Coronary artery (tissue), 2 donors: Measurements from ENCODE around the gene LRRC36.
A peak's percentile ranks its signal among the peaks of the same experiment; 100 is the strongest.

Experiments used
- DNase-seq: peaks from one replicate; pipeline ENCODE4 v3.0.0-alpha.2; 2017; ENCODE audit warnings: low spot score
- H3K27ac ChIP-seq, 2 donors: fragments of 200-600 bp; sonication (generic); one replicate each; pipeline ENCODE4 v1.5.1; 2016 to 2019
- H3K4me3 ChIP-seq: fragments of 200-600 bp; sonication (generic); 2 replicates; pipeline ENCODE4 v1.5.1; 2016; ENCODE audit warnings: mild to moderate bottlenecking, moderate library complexity
- TF ChIP-seq, protein P1 (sequence below): fragments of 200-600 bp; sonication (generic); IDR thresholded peaks from one replicate; pipeline ENCODE4 v1.5.1; 2019; ENCODE audit warnings: antibody characterized with exemption

Gene LRRC36

DNA sequence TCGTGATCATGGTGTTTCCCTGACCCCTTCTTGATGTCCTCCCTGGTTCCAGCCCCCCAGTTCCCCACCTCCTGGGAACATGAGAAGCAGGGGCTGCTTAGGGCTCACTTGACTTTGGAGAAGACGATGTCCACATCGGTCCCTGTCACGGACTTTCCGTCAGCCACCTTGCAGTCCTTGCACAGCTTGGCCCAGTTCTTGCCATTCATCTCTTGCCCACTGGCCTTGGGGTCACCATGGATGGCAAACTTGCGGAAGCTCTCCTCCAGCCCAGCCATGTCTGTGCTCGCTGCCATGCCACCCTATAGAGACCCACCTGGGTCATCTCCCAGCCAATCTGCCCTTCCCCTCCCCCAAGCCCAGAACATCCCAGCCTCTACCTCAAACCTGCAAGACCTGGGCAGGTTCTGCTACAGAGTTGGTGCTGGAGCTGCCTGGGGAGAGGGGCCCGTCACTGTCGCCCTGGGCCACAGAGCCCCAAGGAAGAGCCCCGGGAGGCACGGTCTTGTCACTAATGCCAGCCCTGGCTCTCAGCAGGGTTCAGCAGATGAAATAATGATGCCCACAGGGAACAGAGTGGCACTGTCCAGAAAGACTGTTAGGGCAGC, 64.3 kb downstream of the LRRC36 start:
- TF ChIP-seq, protein P1, sequence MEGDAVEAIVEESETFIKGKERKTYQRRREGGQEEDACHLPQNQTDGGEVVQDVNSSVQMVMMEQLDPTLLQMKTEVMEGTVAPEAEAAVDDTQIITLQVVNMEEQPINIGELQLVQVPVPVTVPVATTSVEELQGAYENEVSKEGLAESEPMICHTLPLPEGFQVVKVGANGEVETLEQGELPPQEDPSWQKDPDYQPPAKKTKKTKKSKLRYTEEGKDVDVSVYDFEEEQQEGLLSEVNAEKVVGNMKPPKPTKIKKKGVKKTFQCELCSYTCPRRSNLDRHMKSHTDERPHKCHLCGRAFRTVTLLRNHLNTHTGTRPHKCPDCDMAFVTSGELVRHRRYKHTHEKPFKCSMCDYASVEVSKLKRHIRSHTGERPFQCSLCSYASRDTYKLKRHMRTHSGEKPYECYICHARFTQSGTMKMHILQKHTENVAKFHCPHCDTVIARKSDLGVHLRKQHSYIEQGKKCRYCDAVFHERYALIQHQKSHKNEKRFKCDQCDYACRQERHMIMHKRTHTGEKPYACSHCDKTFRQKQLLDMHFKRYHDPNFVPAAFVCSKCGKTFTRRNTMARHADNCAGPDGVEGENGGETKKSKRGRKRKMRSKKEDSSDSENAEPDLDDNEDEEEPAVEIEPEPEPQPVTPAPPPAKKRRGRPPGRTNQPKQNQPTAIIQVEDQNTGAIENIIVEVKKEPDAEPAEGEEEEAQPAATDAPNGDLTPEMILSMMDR = no peak
- no peak overlapping the region for H3K27ac ChIP-seq
- DNase-seq = no peak
- H3K4me3 ChIP-seq = no peak overlapping the region

DNA sequence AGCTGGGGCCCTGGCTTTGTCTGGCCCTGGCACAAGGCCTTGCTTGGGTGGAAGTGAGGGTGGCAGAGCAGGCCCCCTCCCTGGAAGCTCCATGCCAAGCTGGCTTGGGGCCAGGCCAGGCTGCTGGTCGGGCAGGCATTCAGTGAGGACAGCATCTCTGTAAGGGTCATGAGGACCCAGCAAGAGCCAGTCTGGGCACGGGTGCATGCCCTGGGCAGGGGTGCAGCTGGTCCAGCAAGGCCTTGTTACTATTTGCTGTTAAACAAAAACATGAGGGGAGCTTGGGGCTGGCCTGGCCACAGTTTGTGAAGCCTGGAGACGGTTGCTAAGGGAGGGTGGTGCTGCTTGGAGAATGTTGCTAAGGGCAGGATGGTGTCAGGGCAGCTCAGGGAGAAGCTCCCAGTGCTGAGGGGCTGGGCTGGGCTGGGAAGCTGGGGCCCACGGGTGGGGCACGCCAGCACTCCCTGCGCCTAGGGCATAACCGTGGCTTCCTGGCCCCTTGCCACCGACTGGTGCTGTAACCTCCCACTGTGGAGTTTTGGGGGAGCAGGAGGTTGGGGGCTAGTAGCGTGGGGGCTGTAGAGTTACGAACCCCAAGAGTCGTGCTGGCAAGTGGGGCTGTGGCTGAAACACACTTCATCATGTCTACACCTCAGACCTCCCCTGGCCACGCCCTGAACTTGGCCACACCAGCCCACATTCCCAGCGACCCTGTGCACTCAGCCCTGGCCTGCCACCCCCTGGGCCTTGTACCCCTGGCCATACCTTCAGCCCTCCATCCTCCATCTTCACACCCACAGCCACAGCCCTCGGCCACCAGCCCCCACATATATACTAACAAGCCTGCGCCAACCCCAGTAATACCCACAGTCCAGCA, 65.0 kb downstream of the LRRC36 start:
- no peak for DNase-seq
- H3K27ac ChIP-seq = peak overlapping the region in 1 of 2 donors; percentile 74
- peak overlapping the region; percentile 68 for H3K4me3 ChIP-seq
- TF ChIP-seq, protein P1 = no peak

DNA sequence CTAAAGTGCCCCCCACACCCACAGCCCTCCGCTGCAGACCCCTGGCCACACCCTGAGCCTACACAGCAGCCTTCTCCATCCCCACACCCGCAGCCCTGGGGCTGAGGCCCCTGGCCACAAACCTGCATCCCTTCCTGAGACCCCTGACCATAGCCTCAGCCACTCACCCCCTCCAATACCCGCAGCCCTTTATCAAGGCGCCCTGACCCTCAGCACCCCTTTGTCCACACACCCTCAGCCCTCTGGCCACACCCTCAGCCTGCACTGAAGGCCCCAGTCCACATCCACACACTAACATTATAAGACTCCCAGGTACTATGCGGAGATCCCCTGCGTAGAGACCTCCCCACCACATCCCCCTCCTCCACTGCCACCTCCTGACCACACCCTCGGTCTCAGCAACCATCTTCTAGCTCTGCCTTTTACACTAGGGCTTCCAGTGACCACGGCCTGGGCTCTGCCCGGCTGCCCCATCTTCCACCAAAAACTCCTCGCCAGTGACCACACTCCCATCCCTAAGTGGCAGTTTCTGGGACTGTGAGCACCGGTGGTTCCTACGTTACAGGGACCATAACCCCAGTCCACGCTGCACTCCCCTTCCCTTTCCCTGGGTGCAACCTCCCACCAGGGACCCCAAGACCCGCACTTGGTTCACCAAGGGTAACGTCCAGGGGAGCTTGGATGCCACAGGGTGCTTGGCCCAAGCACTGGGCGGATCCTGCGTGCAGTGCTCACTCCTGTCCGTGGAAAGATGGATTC, 65.9 kb downstream of the LRRC36 start:
- TF ChIP-seq, protein P1 = no peak
- Histone ChIP-seq H3K4me3 (peak overlapping the region; percentile 68), H3K27ac (peak overlapping the region in 1 of 2 donors; percentile 74)
- no peak for DNase-seq

DNA sequence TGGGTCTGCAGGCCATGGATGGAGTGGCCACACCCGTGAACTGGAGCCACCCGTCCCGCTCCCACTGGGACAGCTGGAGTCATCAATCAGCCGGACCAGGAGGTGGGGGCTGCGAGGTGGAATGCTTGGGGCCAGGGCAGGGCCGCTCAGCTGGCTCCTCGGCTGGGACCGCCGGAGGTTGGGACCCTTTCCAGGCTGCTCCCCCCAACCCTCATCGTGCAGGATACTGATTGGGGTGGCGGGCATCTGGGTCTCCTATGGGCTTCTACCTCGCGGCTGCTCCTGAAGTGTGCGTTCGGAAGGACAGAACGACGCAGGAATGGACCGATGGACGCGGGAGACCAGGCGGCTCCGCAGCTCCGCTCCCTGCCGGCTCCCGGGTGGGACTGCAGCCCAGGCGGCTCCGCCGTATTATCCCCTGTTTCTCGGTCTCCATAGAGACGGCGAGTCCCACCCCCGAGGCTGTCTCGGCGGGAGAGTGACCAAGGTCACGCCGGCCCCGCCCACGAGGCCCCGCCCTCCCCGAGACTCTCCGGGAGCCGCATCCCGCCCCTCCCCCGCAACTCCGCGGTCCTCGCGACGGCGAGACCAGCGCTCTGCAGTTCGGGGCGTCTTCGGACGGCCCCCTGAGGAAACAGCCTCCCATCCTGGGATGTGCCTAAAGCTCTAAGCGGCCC, 66.6 kb downstream of the LRRC36 start, which contains the start of gene TPPP3:
Gene TPPP3, minus strand, starts transcription at position 388 of the 677 bp plus-strand sequence. CDS start 2,387 bp downstream, outside the sequence.
- TF ChIP-seq, protein P1 = peak; percentile 72
- H3K27ac ChIP-seq = peak within 1 kb of the TSS in 1 of 2 donors; percentile 74
- peak; percentile 94 for DNase-seq
- peak within 1 kb of the TSS; percentile 68 for H3K4me3 ChIP-seq

DNA sequence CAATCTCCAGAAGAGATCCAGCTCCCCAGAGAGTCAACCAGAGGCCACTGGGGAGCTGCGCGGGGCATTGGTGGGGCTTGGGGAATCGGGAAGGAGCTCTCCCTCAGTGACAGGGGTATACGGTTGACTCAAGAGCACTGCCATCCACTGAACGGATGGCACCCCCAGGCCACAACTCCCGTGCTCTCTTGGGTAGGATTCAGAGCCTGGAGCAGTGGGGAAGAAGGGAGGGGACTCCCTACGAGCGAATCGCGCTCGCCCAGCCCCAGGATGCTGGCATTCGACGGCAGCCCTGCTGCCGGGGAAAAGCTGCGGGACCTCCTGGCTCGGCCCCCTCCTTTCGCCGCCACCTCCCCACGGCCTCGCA, 67.2 kb downstream of the LRRC36 start:
- H3K27ac ChIP-seq = peak overlapping the region in 1 of 2 donors; percentile 69
- DNase-seq = no peak
- peak overlapping the region; percentile 68 for H3K4me3 ChIP-seq

More for the DNA sequence above, 67.2 kb downstream of the LRRC36 start:
- TF ChIP-seq, protein P1 = no peak
